SU-DHL-6 (cell line): Measurements from ENCODE around the gene EVI5.

Experiments
- H2AFZ ChIP-seq: fragments of 200-600 bp; sonication (generic); 2 replicates; pipeline ENCODE4 v1.6.1; 2014; ENCODE audit warnings: low read depth, mild to moderate bottlenecking, moderate library complexity, mixed read lengths, antibody characterized with exemption, low read length; ENCODE audit not compliant: severe bottlenecking
- H3F3A ChIP-seq: fragments of 200-600 bp; shearing (Covaris generic); 2 replicates; pipeline ENCODE4 v1.6.0; 2016; ENCODE audit warnings: antibody characterized with exemption, mild to moderate bottlenecking; ENCODE audit not compliant: insufficient read depth
- H3K27ac ChIP-seq: fragments of 200-600 bp; sonication (generic); 2 replicates; pipeline ENCODE4 v1.5.1; 2016; ENCODE audit warnings: low read depth, mild to moderate bottlenecking, low read length, moderate library complexity, mixed read lengths
- H3K27me3 ChIP-seq: fragments of 200-600 bp; sonication (generic), shearing (Covaris generic); 2 replicates; pipeline ENCODE4 v1.6.0; 2014; ENCODE audit warnings: mild to moderate bottlenecking, low read length
- H3K36me3 ChIP-seq: fragments of 200-600 bp; sonication (generic); 2 replicates; pipeline ENCODE4 v1.6.1; 2014; ENCODE audit warnings: mild to moderate bottlenecking, low read length, mixed read lengths
- H3K4me2 ChIP-seq: fragments of 300-600, 200-600 bp; shearing (Covaris generic), sonication (generic); 2 replicates; pipeline ENCODE4 v1.6.0; 2014; ENCODE audit warnings: low read length, low read depth, mild to moderate bottlenecking; ENCODE audit not compliant: poor library complexity, severe bottlenecking
- H3K4me3 ChIP-seq: fragments of 200-600 bp; sonication (generic); 2 replicates; pipeline ENCODE4 v1.5.1; 2014; ENCODE audit warnings: antibody characterized with exemption, low read length, mild to moderate bottlenecking, mixed read lengths; ENCODE audit not compliant: insufficient read depth, poor library complexity, severe bottlenecking
- H3K79me2 ChIP-seq: fragments of 200-600 bp; sonication (generic); 2 replicates; pipeline ENCODE4 v1.6.1; 2014; ENCODE audit warnings: mild to moderate bottlenecking, low read length, moderate library complexity; ENCODE audit not compliant: insufficient read depth
- H3K9ac ChIP-seq: fragments of 200-600 bp; sonication (generic); 2 replicates; pipeline ENCODE4 v1.7.0; 2014; ENCODE audit warnings: mild to moderate bottlenecking, low read length
- H3K9me2 ChIP-seq: fragments of 200-600 bp; sonication (generic); replicated peaks from 2 replicates; pipeline ENCODE4 v1.6.1; 2014; ENCODE audit warnings: low read length; ENCODE audit not compliant: insufficient read depth
- H3K9me3 ChIP-seq: fragments of 200-600 bp; sonication (generic); 2 replicates; pipeline ENCODE4 v1.6.1; 2014; ENCODE audit warnings: low read length, mixed read lengths; ENCODE audit not compliant: insufficient read depth
- H4K20me1 ChIP-seq: fragments of 200-600 bp; sonication (generic); 2 replicates; pipeline ENCODE4 v1.6.1; 2014; ENCODE audit warnings: low read depth, mild to moderate bottlenecking, antibody characterized with exemption, low read length, moderate library complexity, mixed read lengths
- EZH2phosphoT487 ChIP-seq: fragments of 200-600 bp; sonication (generic), shearing (Covaris generic); conservative IDR thresholded peaks from 2 replicates; pipeline ENCODE4 v1.6.1; 2018; ENCODE audit warnings: mild to moderate bottlenecking, antibody characterized with exemption, low read length, moderate library complexity, mixed read lengths
- TF ChIP-seq, protein P1 (sequence below): fragments of 200-600 bp; sonication (generic); IDR thresholded peaks from one replicate; pipeline ENCODE4 v1.5.1; 2017; ENCODE audit warnings: antibody characterized with exemption, mild to moderate bottlenecking, low read length, moderate library complexity; ENCODE audit not compliant: insufficient read depth, poor library complexity, severe bottlenecking

EVI5 gene

DNA sequence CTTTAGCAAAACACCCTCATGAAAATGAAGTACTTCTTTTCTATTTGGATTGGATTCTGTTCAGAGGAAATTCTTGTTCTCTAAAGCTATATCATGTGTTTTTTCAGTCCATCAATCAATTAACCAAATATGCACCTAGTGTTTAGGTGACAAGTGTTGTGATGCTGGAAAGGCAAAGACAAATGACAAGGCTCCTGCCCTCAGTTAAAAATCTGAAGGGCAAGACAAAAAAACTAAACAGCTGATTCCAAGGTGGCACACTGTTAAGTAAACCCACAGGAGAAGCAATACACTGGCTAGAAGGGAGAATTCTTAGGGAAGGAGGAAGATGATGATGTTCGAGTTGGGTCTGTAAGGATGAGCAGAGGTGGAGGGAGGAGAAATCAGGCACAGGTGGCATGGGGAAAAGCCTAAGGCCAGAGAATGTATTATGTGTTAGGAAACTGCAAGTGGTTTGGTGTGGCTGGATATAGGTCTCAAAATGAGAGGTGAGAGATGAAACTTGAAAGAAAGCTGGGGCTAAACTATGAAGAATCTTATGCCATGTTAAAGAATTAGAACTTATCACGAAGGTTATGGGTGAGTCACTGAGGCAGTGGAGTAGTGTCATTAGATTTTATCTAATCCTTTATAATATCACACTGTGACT, 246.4 kb downstream of the EVI5 start:
- Histone ChIP-seq H4K20me1 (no peaks in the 10 kb centered on the region), H3K27me3 (no peaks in the 10 kb centered on the region), H3K9me3 (no peaks in the 10 kb centered on the region), H3K9me2 (no peaks in the 10 kb centered on the region), H3K79me2 (no peaks in the 10 kb centered on the region), H3K9ac (no peak overlapping the region), H2AFZ (no peak overlapping the region), H3K4me3 (no peak overlapping the region), H3K36me3 (no peaks in the 10 kb centered on the region), H3F3A (no peaks in the 10 kb centered on the region; the same call in 1 of the 2 replicates), H3K27ac (no peak overlapping the region), H3K4me2 (no peak overlapping the region)
- TF ChIP-seq, protein P1, sequence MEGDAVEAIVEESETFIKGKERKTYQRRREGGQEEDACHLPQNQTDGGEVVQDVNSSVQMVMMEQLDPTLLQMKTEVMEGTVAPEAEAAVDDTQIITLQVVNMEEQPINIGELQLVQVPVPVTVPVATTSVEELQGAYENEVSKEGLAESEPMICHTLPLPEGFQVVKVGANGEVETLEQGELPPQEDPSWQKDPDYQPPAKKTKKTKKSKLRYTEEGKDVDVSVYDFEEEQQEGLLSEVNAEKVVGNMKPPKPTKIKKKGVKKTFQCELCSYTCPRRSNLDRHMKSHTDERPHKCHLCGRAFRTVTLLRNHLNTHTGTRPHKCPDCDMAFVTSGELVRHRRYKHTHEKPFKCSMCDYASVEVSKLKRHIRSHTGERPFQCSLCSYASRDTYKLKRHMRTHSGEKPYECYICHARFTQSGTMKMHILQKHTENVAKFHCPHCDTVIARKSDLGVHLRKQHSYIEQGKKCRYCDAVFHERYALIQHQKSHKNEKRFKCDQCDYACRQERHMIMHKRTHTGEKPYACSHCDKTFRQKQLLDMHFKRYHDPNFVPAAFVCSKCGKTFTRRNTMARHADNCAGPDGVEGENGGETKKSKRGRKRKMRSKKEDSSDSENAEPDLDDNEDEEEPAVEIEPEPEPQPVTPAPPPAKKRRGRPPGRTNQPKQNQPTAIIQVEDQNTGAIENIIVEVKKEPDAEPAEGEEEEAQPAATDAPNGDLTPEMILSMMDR: no peak
- no peak for TF ChIP-seq EZH2phosphoT487

DNA sequence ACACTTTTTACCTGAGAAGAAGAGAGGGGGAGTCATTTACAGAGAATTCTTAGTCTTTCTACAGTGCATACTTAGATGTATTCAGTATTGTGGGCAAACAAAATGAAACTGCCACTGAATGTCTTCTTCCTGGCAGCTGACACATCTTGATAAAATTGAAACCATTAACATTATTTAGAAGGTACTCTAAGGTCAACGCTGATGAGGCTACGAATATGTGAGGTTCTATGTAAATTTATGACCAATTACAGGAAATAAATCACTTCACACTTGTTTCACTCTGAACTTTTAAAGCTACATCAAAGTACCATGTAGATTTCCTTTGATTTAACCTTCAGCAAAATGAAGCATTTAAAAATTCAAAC, 246.9 kb downstream of the EVI5 start:
- no peak overlapping the region for H3K27ac ChIP-seq
- no peak for TF ChIP-seq EZH2phosphoT487
- TF ChIP-seq, protein P1: no peak
- no peaks in the 10 kb centered on the region for H4K20me1 ChIP-seq
- H3K9ac ChIP-seq: no peak overlapping the region
- H3K4me2 ChIP-seq: no peak overlapping the region
- H3K9me2 ChIP-seq: no peaks in the 10 kb centered on the region
- no peaks in the 10 kb centered on the region for H3K79me2 ChIP-seq
- H3K9me3 ChIP-seq: no peaks in the 10 kb centered on the region
- H3K27me3 ChIP-seq: no peaks in the 10 kb centered on the region
- H3K4me3 ChIP-seq: no peak overlapping the region
- H3K36me3 ChIP-seq: no peaks in the 10 kb centered on the region
- no peak overlapping the region for H2AFZ ChIP-seq
- no peaks in the 10 kb centered on the region; the same call in 1 of the 2 replicates for H3F3A ChIP-seq

DNA sequence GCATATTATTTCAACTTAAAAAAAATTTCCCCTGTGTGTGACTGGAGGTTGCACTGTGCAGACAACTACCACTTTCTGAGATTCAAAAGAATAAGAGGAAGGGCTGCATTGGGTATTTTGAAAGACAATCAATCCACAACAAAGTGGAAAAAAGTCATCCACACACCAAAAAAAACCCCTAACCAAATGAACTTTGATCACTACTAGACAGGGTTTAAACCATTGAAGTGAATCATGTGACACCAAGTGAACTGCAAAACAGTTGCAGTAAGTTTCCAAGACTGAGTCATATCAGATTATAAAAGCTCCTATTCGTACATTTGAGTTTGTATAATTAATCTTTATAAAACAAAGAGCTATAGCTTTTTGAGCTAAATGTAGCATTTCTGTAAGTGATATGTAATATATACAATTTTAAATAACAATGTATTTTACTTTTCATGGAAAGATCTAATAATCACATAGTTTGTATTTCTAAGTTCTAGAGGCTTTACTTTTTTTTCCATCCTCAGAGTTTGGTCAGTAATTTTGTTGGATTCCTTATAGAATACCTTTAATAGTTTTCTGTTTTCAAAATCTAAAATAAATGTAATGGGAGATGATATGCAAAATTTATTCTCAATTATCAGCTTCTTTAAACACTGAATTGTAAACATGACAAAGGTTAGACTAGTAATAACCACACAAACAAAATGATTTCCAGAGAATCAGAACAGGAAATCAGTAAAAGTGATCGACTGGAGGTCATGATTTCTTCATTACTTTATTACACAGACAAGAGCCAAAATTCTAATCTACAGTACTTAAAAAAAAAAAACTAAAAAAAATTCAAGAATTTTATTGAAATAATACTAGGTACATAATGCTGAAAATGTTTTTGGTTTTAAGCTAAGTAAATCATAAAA, 247.7 kb downstream of the EVI5 start:
- no peak overlapping the region for H3K9ac ChIP-seq
- H3K4me3 ChIP-seq: no peak overlapping the region
- H3K36me3 ChIP-seq: no peaks in the 10 kb centered on the region
- no peaks in the 10 kb centered on the region for H3K9me3 ChIP-seq
- H3F3A ChIP-seq: no peaks in the 10 kb centered on the region; the same call in 1 of the 2 replicates
- no peaks in the 10 kb centered on the region for H3K9me2 ChIP-seq
- H4K20me1 ChIP-seq: no peaks in the 10 kb centered on the region
- H3K4me2 ChIP-seq: no peak overlapping the region
- no peak overlapping the region for H3K27ac ChIP-seq
- H3K27me3 ChIP-seq: no peaks in the 10 kb centered on the region
- H2AFZ ChIP-seq: no peak overlapping the region
- no peak for TF ChIP-seq EZH2phosphoT487
- TF ChIP-seq, protein P1: no peak
- H3K79me2 ChIP-seq: no peaks in the 10 kb centered on the region
